SU-DHL-6 (cell line): ENCODE results near the gene CFAP298.

Experiments
- H2AFZ ChIP-seq: fragments of 200-600 bp; sonication (generic); 2 replicates; pipeline ENCODE4 v1.6.1; 2014; ENCODE audit warnings: low read depth, mild to moderate bottlenecking, moderate library complexity, mixed read lengths, antibody characterized with exemption, low read length; ENCODE audit not compliant: severe bottlenecking
- H3F3A ChIP-seq: fragments of 200-600 bp; shearing (Covaris generic); 2 replicates; pipeline ENCODE4 v1.6.0; 2016; ENCODE audit warnings: antibody characterized with exemption, mild to moderate bottlenecking; ENCODE audit not compliant: insufficient read depth
- H3K27ac ChIP-seq: fragments of 200-600 bp; sonication (generic); 2 replicates; pipeline ENCODE4 v1.5.1; 2016; ENCODE audit warnings: low read depth, mild to moderate bottlenecking, low read length, moderate library complexity, mixed read lengths
- H3K27me3 ChIP-seq: fragments of 200-600 bp; sonication (generic), shearing (Covaris generic); 2 replicates; pipeline ENCODE4 v1.6.0; 2014; ENCODE audit warnings: mild to moderate bottlenecking, low read length
- H3K36me3 ChIP-seq: fragments of 200-600 bp; sonication (generic); 2 replicates; pipeline ENCODE4 v1.6.1; 2014; ENCODE audit warnings: mild to moderate bottlenecking, low read length, mixed read lengths
- H3K4me2 ChIP-seq: fragments of 300-600, 200-600 bp; shearing (Covaris generic), sonication (generic); 2 replicates; pipeline ENCODE4 v1.6.0; 2014; ENCODE audit warnings: low read length, low read depth, mild to moderate bottlenecking; ENCODE audit not compliant: poor library complexity, severe bottlenecking
- H3K4me3 ChIP-seq: fragments of 200-600 bp; sonication (generic); 2 replicates; pipeline ENCODE4 v1.5.1; 2014; ENCODE audit warnings: antibody characterized with exemption, low read length, mild to moderate bottlenecking, mixed read lengths; ENCODE audit not compliant: insufficient read depth, poor library complexity, severe bottlenecking
- H3K79me2 ChIP-seq: fragments of 200-600 bp; sonication (generic); 2 replicates; pipeline ENCODE4 v1.6.1; 2014; ENCODE audit warnings: mild to moderate bottlenecking, low read length, moderate library complexity; ENCODE audit not compliant: insufficient read depth
- H3K9ac ChIP-seq: fragments of 200-600 bp; sonication (generic); 2 replicates; pipeline ENCODE4 v1.7.0; 2014; ENCODE audit warnings: mild to moderate bottlenecking, low read length
- H3K9me2 ChIP-seq: fragments of 200-600 bp; sonication (generic); replicated peaks from 2 replicates; pipeline ENCODE4 v1.6.1; 2014; ENCODE audit warnings: low read length; ENCODE audit not compliant: insufficient read depth
- H3K9me3 ChIP-seq: fragments of 200-600 bp; sonication (generic); 2 replicates; pipeline ENCODE4 v1.6.1; 2014; ENCODE audit warnings: low read length, mixed read lengths; ENCODE audit not compliant: insufficient read depth
- H4K20me1 ChIP-seq: fragments of 200-600 bp; sonication (generic); 2 replicates; pipeline ENCODE4 v1.6.1; 2014; ENCODE audit warnings: low read depth, mild to moderate bottlenecking, antibody characterized with exemption, low read length, moderate library complexity, mixed read lengths
- CTCF ChIP-seq: fragments of 200-600 bp; sonication (generic); IDR thresholded peaks from one replicate; pipeline ENCODE4 v1.5.1; 2017; ENCODE audit warnings: antibody characterized with exemption, mild to moderate bottlenecking, low read length, moderate library complexity; ENCODE audit not compliant: insufficient read depth, poor library complexity, severe bottlenecking
- EZH2phosphoT487 ChIP-seq: fragments of 200-600 bp; sonication (generic), shearing (Covaris generic); conservative IDR thresholded peaks from 2 replicates; pipeline ENCODE4 v1.6.1; 2018; ENCODE audit warnings: mild to moderate bottlenecking, antibody characterized with exemption, low read length, moderate library complexity, mixed read lengths

Gene CFAP298

GRCh38 chr21:32648165-32648564, 36.0 kb upstream of the CFAP298 start:
- Histone ChIP-seq H3K4me3 (no peak overlapping the region), H3K9ac (no peak overlapping the region), H3K79me2 (no peaks in the 10 kb centered on the region), H3K9me3 (no peaks in the 10 kb centered on the region), H3F3A (no peaks in the 10 kb centered on the region), H3K36me3 (peaks cover 6% of the 10 kb centered on the region; the same call in 1 of the 2 replicates), H3K9me2 (no peaks in the 10 kb centered on the region), H2AFZ (no peak overlapping the region), H3K4me2 (no peak overlapping the region), H3K27me3 (no peaks in the 10 kb centered on the region), H3K27ac (no peak overlapping the region), H4K20me1 (no peaks in the 10 kb centered on the region)
- TF ChIP-seq CTCF (no peak), EZH2phosphoT487 (no peak)

- Histone ChIP-seq H3K9me2 (no peaks in the 10 kb centered on the region), H2AFZ (no peak overlapping the region), H3F3A (no peaks in the 10 kb centered on the region), H3K9me3 (no peaks in the 10 kb centered on the region), H3K4me3 (no peak overlapping the region), H3K27me3 (no peaks in the 10 kb centered on the region), H3K27ac (no peak overlapping the region), H3K4me2 (no peak overlapping the region), H3K79me2 (no peaks in the 10 kb centered on the region), H3K36me3 (peaks cover 8% of the 10 kb centered on the region; the same call in 1 of the 2 replicates), H4K20me1 (no peaks in the 10 kb centered on the region), H3K9ac (no peak overlapping the region)
- TF ChIP-seq EZH2phosphoT487: no peak
- no peak for TF ChIP-seq CTCF
Measured at GRCh38 chr21:32645261-32646182, 33.3 kb upstream of the CFAP298 start.

- Histone ChIP-seq H3K4me2 (no peak overlapping the region), H3K9ac (no peak overlapping the region), H2AFZ (no peak overlapping the region), H3K9me2 (no peaks in the 10 kb centered on the region), H3K27me3 (no peaks in the 10 kb centered on the region), H3K79me2 (no peaks in the 10 kb centered on the region), H3K9me3 (no peaks in the 10 kb centered on the region), H3K4me3 (no peak overlapping the region), H3K27ac (no peak overlapping the region), H3K36me3 (peaks cover 8% of the 10 kb centered on the region; the same call in 1 of the 2 replicates), H3F3A (no peaks in the 10 kb centered on the region), H4K20me1 (no peaks in the 10 kb centered on the region)
- TF ChIP-seq CTCF (no peak), EZH2phosphoT487 (no peak)
Measured at GRCh38 chr21:32641710-32642698, 29.8 kb upstream of the CFAP298 start.
